Measurements from ENCODE around the gene ZFP69B. TPM values are rescaled to one million over a fixed set of nuclear protein-coding genes. Genes with fewer than 3 reads are reported as not detected.

The ZFP69B gene
- total RNA-seq, result 11.8 TPM

GRCh38 chr1:40449684-40450494 is at the start of gene ZFP69B:
Gene ZFP69B, plus strand, starts transcription at chr1:40450476. Its CDS starts 486 bp downstream, at chr1:40450962.
- DNase-seq (ENCODE audit: low spot score in 2 of 2), result peak; percentile 88 to 90
- no peak for FAIRE-seq

- no peak for FAIRE-seq
- no peak for DNase-seq (ENCODE audit: low spot score in 2 of 2)
Observed at GRCh38 chr1:40401473-40402201, 48.6 kb upstream of the ZFP69B start.

GRCh38 chr1:40404670-40405462 is 45.4 kb upstream of the ZFP69B start:
- DNase-seq (ENCODE audit: low spot score in 2 of 2) (peak in 1 of 2 donors; percentile 29), FAIRE-seq (peak; percentile 58)

- DNase-seq (ENCODE audit: low spot score in 2 of 2), result no peak
- FAIRE-seq, result no peak
Observed at GRCh38 chr1:40405812-40406211, 44.5 kb upstream of the ZFP69B start.

GRCh38 chr1:40407453-40407852 is 42.8 kb upstream of the ZFP69B start:
- DNase-seq (ENCODE audit: low spot score in 2 of 2) (no peak), FAIRE-seq (peak; percentile 96)

- no peak for DNase-seq (ENCODE audit: low spot score in 2 of 2)
- no peak for FAIRE-seq
Observed at GRCh38 chr1:40409467-40409866, 40.8 kb upstream of the ZFP69B start.

- FAIRE-seq (no peak), DNase-seq (ENCODE audit: low spot score in 2 of 2) (no peak)
Observed at GRCh38 chr1:40411294-40411693, 39.0 kb upstream of the ZFP69B start.

DNA sequence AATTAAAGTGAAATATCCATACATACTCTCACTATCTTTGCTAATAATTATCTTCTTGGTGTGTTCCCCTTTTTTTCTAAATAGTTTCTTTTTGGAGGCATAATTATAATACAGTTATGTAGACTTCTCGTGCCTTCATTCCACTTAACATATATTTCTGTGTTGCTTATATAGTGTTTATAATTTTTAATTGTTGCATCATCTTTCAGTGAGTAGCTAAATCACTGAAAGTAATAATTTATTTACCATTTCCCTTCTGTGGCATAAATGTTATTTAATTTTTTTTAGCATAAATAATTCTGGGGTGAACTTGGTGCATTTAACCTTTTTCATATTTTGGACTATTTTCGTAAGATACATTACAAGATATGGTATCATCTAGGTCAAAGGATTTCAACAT is 38.4 kb upstream of the ZFP69B start:
- FAIRE-seq (no peak), DNase-seq (ENCODE audit: low spot score in 2 of 2) (no peak)

GRCh38 chr1:40413527-40414252 is 36.6 kb upstream of the ZFP69B start:
- FAIRE-seq, result no peak
- DNase-seq (ENCODE audit: low spot score in 2 of 2), result no peak

- FAIRE-seq, result no peak
- no peak for DNase-seq (ENCODE audit: low spot score in 2 of 2)
Observed at GRCh38 chr1:40414331-40414730, 35.9 kb upstream of the ZFP69B start.

DNA sequence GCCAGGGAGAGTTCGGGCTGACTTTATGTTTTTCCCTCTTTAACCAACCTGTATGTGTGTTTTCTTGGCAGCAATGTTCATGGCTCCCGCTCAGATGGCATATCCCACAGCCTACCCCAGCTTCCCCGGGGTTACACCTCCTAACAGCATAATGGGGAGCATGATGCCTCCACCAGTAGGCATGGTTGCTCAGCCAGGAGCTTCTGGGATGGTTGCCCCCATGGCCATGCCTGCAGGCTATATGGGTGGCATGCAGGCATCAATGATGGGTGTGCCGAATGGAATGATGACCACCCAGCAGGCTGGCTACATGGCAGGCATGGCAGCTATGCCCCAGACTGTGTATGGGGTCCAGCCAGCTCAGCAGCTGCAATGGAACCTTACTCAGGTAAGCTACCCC is 33.6 kb upstream of the ZFP69B start:
- DNase-seq (ENCODE audit: low spot score in 2 of 2), result no peak
- FAIRE-seq, result no peak

DNA sequence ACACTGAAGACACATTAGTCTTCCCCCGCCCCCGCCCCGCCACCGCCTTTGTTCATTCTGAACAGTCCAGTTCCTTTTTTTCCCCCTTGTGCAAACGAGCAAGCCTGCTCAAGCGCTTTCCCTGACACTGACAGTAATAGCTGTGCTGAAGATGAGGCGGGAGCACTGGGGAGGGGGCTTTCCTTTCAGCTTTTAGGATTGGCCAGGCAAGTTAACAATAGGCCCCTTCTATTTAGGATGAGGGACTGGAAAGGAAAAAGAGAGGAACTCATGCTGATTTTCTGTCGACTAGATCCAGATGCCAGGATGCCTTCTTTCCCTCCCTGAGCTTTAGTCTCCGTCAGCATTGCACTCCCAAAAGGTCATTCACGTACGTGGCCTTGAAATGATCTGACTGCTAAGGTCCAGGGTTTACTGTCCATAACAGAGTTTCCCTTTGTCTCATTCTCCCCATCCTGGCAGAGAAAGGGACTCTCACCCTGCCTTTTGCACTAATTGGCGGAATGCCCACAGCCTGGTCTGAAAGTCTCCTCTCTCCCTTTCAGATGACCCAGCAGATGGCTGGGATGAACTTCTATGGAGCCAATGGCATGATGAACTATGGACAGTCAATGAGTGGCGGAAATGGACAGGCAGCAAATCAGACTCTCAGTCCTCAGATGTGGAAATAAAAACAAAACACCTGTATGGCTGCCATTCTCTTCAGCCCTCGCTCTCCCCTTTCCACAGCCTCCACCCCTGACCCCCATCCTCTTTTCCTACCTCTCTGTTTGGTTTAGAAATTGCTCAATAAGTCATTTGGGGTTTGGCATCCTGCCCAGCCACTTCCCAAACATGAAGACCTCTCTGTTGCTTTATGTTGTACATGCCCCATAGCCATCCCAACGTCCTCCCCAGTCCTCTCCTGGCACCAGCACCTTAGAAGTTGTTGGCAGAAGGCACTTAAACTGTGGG is 28.6 kb upstream of the ZFP69B start:
- no peak for DNase-seq (ENCODE audit: low spot score in 2 of 2)
- FAIRE-seq, result no peak

- DNase-seq (ENCODE audit: low spot score in 2 of 2), result no peak
- no peak for FAIRE-seq
Observed at GRCh38 chr1:40422630-40423263, 27.5 kb upstream of the ZFP69B start.

DNA sequence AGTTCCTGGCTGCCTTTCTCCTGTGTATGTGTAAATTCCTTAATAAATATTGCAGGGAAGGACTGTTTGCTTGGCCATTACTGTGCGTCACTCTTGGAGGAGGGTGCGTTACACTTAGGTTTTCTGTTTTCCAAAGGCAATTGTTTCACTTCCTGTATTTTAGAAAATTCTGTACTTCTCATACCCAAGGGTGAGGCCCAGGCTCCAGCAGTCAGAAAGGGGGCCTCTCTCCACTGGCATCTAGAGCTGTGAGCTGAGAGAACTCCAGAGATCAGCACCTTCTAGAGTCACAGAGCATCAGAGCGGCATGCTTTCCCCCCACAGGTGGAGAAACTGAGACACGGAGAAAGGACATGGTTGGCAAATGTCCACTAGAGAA is 27.0 kb upstream of the ZFP69B start:
- DNase-seq (ENCODE audit: low spot score in 2 of 2) (no peak), FAIRE-seq (no peak)

DNA sequence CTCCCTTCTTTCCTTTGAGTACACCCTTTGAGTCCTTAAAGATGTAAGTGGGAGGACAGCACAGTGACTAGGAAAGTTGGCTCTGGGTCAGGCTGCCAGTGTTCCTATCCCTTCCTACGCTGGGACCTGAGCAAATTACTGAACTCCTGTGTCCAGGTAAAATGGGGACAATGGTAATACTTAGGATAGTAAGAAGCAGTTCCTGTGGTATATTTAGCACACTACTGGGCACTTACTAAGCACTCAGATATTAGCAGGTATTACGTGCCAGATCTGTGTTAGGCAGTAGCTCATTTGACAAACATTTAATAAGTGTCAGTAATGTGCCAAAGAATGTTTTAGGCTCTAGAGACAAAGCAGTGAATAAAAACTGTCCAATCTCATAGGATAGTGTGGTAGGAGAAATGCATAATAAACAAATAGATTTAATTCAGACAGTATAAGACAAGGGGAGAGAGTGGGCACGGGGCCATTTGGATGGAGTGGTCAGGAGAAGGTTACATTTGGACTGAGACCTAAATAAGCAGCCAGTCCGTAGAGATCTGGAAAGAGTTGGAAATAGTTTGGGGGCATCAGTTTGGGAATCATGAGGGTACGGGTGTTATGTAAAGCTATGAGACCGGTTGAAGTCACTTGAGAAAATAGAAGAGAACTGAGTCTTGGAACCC is 26.2 kb upstream of the ZFP69B start:
- FAIRE-seq (no peak), DNase-seq (ENCODE audit: low spot score in 2 of 2) (no peak)

GRCh38 chr1:40425198-40425597 is 25.1 kb upstream of the ZFP69B start:
- DNase-seq (ENCODE audit: low spot score in 2 of 2) (no peak), FAIRE-seq (no peak)

DNA sequence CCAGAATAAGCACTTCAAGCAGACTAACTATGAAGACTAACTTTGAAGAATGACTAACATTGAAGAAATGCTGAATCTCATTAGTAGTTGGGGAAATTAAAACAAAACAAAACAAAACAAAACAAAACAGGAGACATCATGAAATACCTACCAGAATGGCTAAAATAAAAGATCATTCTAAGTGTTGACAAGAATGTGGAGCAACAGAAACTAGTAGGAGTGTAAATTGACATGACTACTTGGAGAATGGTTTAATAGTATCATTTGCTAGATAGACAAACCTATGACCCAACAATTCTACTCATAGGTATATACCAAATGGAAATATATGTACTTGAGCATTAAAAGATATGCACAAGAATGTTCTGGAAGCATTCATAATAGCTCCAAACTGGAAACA is 18.9 kb upstream of the ZFP69B start:
- no peak for DNase-seq (ENCODE audit: low spot score in 2 of 2)
- no peak for FAIRE-seq

GRCh38 chr1:40432644-40433390 is 17.5 kb upstream of the ZFP69B start:
- DNase-seq (ENCODE audit: low spot score in 2 of 2) (no peak), FAIRE-seq (no peak)

Data from frontal cortex (tissue), 4 donors.